NCI-H82 treated with DMSO at 0.1 percent for 48 hours (cell line): Measurements from ENCODE around the gene RFPL3.
"Not testable (repeated sequence)": the region's sequence is repeated elsewhere in the genome, so short reads cannot be mapped to it uniquely, and the experiment has no call there.

Experiments
- DNase-seq: peaks from one replicate; lab custom pipeline; 2025; ENCODE audit not compliant: unreplicated experiment; lab: John Stamatoyannopoulos, UW

The RFPL3 gene

DNA sequence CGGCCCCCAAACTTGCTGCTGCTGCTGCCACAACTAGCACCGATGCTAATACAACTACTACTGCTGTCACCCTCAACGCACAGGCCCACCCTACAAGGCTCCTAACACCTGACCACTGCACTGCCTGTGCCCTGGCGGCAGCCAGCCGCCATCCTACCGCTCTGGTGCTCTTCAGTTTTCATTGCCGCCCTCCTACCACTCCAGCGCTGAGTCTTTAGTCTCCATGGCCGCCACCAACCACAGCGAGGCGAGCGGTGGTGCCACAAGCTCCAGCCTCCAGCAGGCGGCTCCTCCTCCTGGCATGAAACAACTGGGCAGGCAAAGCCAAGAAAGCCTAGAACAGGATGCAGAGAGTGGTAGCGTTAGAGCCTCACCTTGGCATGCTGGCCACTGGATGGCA lies 5.0 kb upstream of the RFPL3 start:
- no peak for DNase-seq

DNA sequence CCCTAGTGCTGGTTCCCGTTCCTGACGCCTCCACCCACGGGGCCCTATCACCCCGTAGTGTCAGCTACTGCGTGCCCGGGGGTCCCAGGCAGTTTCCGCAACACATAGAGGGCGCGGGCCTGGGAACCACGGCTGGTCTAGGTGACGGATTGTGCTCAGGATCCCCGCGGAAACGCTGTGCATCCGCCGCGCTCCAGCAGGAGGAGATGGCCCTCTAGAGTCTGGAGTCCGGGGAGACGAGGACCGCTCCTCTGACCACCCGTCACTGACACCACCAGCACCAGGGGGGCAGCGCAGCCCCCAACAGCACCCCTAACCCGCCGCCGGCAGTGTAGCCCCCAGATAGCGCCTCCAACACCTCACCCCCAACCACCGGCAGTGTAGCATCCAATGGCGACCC lies 4.4 kb upstream of the RFPL3 start:
- DNase-seq: no peak

DNA sequence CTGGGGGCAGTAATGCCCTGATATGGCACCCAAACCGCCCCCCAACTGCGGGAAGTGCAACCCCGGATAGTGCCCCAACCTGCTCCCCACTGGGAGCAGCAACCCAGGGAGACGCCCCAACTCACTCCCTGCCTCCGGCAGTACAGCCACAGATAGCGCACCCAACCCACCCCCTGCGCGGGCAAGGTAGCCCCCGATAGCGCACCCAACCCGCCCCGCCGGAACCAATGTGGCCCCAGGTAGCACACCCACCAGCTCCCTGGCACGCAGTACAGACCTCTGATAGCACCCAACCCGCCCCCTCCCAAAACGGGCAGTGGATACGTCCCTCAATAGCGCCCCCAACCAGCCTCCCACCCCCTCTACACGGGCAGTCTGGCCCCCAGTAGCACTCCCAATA lies 3.8 kb upstream of the RFPL3 start:
- DNase-seq: no peak

DNA sequence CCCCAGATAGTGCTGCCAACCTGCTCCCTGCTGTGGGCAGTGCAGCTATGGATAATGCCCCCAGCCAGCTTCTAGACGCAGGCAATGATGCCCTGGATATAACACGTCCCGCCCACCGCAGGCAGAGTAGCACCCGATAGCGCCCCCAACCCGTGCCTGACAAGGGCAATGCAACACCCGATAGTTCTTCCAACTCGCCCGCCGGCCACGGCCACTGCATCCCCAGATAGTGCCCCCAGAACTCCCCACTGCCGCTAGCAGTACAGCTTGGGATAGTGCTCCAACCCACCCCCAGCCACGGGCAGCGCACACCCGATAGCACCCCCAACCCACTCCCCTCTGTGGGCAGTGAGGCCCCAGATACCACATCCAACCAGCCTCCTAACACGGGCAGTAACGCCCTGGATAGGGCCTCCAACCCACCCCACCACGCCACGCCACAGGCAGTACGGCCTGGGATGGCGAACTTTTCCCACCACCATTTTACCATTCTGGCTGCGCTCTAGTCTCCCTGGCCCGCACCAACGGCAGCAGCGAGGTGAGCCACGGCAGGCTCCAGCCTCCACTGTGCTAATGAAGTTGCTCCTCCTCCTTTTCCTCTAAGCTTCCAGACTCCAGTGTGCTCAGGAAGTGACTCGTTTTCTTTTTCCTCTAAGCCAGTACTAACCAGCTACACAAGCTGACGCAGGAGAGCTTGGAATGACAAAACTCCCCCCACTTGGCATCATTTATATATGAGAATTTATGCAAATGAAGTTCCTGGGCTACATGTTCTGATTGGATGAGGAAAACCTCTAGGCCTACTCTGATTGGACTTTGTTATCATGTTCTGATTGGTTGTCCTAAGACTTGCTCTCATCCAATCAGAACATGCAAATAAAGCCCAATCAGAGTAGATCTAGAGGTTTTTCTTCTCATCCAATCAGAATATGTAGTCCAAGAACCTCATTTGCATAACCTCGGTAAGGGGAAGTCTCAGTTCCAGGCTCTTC lies 3.0 kb upstream of the RFPL3 start:
- DNase-seq: no peak

DNA sequence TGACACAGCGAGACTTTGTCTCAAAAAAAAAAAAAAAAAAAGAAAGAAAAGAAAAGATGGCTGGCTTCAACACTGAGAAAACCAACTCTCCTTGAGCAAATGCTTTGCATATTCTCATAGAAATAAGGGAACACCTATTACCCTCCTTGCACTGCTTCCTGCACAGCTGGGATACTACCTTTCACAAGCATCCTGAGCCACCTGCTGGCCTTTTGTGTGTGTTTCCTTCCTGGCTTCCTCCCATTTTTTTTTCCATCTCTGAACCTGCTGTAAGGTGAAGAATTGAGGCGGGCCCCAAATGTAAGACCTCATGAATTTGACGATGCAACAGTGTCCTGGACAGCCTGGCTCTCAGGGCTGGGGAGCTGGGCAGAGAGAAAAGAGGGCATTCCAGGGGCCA lies 1.9 kb upstream of the RFPL3 start:
- no peak for DNase-seq

DNA sequence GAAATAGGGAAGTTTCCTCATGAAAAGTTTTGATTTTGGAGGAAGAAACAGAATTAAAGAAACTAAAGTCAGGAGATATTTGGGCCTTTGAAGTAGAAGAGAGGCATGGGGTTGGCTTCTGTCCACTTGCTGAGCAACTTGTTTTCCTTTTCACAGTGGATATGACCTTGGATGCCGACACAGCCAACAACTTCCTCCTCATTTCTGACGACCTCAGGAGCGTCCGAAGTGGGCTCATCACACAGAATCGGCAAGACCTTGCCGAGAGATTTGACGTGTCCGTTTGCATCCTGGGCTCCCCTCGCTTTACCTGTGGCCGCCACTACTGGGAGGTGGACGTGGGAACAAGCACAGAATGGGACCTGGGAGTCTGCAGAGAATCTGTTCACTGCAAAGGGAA lies 2.4 kb downstream of the RFPL3 start:
- not testable (repeated sequence) for DNase-seq

DNA sequence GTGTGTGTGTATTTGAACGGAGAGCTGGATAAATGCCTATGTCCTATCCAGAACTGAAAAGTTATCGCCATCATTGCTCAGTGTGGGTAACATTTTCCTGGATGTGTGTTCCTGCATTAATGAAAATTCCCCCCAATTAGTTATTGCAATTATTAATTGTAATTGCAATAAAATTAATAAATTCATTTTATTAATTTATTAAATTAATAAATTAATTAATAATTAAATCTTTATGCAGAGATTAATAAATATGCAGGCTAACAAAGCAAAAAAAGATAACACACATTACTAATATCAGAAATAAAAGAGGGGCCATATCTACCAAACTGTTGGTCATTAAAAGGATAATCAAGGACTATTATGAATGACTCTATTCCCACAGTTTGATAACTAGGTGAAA lies 3.6 kb downstream of the RFPL3 start:
- no peak for DNase-seq

DNA sequence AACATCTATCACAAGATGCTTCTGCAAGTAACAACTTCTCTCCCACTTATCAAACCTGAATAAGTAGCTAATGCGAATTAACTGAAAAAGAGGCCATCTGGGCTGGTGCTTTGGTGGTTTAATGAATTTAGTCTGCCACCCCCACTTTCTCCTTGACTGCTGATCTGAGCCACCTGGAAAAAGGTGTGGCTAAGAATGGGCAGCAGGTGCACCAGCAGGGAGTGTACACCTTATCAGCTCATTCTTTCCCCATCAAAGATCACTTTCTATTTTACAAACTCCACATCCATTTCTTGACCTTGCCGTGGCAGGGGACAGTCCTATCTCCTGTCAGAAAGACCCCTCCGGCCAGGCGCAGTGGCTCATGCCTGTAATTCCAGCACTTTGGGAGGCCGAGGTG lies 6.5 kb downstream of the RFPL3 start:
- DNase-seq: peak; percentile 38

DNA sequence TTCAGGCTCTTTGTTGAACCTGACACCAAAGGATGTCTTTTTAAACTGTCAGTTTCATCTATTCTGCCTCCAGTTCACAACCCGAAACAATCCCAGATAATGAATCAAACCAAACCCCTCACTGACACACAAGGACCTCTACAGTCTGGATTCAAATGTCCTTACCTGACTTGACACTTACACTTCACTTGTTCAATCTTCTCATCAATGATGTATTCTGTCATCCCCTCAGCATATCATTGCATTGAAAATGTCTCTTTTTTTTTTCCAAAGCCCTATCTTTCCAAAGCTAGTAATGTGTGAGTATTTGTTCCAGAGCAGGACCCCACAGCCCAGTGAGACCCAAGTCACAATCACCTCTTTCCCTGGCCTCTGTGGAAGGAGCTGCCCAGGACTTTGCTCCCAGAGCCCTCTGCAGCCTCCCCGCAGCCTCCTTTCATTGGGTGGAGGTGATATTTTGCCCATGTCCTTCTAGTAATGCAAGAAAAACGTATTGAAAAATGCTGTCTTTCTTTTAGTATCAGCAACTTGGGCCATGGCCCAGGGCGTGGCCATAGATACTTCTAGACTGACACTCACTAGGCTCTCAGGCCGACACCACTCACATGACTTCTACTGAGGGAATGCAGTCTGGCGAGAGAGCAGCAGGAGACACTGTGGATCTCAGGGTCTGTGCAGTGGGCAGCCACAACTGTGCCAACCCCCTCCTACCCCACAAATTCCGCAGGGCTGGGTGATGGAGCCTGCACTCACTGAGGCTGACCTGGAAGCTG lies 18.2 kb downstream of the RFPL3 start:
- no peak for DNase-seq

DNA sequence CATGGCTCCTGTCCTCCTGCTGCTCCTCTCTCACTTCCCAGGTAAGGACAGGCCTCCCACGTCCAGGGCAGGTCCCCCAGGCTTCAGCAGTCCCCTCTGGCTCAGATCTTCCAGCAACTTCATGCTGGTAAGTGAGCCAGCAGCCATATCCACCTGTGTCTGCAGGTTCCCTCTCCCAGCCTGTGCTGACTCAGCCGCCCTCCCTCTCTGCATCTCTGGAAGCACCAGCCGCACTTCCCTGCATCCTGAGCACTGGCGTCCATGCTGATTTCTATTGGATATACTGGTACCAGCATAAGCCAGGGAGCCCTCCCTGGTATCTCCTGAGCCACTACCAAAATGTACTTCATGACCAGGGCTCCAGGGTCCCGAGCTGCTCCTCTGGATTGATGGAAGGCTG lies 19.0 kb downstream of the RFPL3 start:
- no peak for DNase-seq

DNA sequence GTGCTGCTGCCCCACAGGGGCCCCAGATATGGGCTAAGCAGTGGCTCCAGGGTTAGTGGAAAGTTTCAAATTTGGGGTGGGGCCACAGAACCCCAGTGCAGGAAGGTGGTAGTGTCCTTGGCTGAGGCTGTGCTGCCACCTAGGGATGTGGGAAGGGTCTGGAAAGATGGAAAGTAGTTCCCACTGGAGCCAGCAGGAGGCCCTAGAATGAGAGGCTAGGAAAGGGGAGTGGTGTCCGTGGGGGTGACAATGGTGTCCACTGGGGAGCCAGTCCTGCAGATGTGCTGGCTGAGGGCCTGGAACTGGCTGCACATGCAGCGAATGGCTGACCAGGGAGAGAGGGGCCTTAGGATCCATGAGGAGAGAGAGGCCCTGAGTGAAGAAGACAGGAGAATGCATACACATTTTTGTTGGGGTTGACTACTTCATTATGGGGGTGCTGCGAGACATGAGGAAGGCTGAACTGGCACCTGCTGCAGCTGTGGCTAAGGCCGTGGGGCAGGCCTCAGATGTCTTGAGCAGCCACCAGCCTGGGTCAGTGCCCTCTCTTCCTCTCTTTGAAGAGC lies 21.1 kb downstream of the RFPL3 start:
- DNase-seq: peak; percentile 1

DNA sequence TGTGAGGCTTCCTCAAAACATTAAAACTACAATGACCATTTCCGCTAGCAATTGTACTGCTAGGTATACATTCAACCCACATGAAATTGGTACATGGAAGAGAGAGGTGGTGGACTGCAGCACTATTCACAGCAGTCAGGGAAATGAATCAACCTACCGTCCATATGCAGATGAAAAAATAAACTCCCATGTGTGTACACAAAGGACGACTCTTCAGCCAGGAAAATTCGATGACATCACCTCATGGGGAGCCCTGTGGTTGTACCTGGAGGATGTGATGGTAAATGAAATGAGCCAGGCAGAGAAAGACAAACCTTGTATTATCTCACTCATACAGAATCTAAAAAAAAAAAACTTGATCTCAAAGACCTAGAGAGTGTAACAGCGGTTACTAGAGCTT lies 23.3 kb downstream of the RFPL3 start:
- DNase-seq: no peak

DNA sequence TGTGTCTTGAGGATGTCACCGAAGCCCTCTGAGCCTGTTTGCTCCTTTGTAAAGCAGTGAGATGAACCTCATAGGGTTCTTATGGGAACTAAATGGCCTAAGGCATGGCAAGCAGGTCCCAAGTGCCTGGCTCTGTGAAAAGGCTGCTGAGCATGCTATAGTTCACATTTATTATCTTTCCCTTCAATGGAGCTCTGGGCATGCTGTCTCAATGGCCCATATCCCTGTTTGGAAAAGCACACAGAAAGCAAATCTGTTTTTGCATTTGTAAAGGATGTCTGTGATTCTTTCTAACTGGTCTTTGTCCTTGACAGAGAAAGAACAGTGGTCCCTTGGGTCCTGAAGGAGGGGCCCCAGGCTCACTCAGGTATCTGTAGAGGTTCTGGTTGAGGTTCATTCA lies 28.0 kb downstream of the RFPL3 start:
- no peak for DNase-seq

DNA sequence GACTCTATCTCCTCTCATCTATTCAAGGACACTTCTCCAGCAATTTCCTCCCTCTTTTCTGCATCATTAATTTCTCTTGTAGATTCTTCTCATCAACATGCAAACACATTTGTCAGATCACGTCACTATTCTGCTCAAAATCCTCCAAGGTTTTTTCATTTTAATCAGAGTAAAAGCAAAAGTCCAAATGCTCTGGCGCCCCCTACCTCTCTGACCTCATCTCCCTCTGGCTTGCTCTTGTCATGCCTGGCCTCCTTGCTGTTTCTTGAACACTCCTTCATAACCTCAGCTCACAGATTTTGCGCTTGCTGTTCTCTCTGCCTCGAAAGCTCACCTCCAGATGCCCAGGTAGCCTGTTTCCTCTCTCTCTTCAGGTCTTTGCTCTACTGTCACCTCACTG lies 32.0 kb downstream of the RFPL3 start:
- DNase-seq: peak; percentile 0

DNA sequence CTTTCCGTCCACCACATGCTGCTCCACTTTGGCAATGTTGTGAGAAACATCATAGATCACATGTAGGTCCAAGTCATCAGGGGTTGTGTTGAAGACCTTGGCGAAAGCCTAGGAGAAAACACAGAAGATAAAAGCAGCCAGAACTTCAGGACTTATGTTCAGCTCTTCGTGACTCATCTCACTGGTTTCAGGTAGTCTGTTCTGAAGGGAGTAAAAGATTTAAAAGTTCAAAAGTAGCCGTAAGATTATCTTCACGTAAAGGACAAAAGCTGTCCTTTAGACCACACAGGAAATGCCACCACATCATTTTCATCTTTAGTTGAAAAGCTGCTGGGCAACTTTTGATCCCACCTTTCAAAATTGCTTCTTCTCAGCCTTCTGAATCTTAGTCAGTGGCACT lies 37.4 kb downstream of the RFPL3 start:
- no peak for DNase-seq

DNA sequence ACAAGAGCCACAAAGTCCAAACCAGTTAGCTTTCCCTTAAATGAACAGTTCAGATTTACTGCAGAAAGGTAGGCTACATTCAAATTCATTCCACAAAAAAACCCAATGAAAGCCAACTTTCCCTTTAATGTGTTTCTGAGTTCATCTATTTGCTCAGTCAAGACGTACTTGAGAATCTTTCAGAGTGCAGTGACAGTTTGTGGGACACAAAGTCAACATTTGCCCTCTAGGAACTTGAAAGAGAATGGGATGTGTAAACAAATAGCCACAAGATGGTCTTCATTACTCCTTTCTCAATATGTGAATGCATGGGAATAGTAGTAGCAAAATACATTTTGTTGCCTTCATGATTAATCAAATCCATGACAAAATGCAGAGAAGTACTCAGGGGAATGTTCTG lies 38.6 kb downstream of the RFPL3 start:
- no peak for DNase-seq

DNA sequence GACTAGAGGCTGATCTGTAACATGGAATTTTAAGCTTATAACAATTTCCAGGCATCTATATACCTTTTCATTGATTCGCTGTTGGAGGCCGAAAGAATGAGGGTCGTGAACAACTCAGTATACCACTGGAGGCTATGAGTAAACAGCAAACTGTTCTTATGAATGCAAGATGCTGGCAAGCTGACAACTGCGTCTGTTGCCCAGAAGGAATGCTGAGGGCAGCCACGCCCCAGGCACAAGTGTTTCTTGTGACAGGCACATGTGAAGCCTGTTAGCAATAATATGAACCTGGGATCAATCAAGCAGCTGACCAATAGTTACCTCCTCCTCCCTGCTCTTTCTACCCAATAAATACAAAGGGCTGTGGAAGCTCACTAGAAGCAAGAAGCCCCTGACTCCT lies 39.1 kb downstream of the RFPL3 start:
- DNase-seq: no peak

DNA sequence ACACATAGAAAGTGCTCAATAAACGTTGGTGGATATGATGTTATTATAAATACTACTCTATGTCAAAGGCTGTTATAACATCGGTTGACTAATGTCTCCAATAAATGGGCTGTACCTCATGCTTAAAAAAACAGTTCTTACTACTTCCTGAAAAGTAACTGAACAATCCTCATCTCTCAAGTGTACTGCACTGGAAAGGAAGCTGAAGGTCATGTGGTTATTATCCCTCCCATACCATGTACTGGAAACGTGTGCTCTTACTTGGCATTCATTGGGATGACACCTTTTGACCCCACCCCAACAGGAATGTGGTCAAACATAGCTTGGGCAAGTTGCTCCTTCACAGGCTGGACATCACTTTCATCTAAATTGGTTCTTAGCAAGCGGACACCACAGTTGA lies 43.8 kb downstream of the RFPL3 start:
- no peak for DNase-seq

DNA sequence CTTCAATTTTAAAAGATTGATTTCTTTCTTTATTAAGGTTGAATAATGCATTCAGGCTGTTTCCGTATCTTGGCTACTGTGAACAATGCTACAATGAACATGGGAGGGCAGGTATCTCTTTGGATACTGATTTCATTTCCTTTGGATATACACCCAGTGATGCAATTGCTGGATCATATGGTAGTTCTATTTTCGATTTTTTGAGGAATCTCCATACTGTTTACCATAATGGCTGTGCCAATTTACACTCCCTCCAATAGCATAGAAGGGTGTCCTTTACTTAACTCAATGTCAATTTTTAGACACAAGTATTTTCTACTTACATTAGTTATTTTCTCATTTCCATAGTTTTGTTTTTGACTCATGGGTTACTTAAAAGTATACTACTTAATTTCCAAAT lies 46.4 kb downstream of the RFPL3 start:
- DNase-seq: no peak

DNA sequence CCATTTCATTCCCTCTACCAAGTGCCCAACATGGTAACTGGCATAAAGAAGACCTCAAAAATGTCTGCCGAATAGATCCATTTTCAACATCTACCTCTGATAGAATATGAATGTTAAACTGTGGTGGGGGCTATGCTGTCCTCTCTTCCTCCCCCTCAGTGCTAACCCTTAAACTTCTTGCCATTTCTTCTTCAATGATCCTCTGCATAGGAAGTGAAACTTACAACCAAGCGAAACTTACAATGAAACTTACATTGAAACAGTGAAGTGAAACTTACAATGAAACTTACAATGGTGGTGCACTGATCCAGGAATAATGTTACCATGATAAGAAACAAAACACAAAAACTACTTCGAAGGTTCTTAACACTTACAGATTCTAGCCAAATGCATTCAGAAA lies 49.6 kb downstream of the RFPL3 start:
- DNase-seq: no peak

DNA sequence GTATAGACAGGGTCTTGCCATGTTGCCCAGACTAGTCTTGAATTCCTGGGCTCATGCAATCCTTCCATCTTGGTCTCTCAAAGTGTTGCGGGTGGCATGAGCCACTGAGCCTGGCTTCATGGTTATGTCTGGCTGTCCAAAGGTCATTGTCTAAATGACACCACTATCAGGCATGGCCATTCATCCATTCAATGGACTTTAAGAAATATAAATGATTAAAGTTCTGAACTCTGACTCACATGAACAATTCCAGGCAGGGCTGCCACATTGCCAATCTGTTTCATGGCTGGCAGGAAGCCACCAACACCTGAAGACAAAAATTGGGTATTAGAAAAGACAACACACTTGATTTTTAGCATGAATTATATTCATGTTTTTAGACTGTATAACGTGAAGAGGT lies 50.3 kb downstream of the RFPL3 start:
- DNase-seq: no peak

DNA sequence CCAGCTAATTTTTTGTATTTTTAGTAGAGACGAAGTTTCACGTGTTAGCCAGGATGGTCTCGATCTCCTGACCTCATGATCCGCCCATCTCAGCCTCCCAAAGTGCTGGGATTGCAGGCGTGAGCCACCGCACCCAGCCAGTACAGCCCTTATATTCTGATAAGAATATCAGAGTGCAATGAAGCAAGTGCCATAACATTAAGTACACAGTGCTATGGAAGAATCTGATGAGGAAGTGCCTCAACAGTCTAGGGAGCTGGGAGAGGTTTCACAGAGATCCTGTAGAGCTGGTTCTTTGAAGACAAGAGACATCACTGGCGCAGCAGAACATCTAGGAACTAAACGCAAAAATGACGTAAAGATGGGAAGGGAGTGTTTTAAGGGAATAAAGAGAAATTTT lies 52.3 kb downstream of the RFPL3 start:
- no peak for DNase-seq
